ENCODE data around the gene CLEC2L.

CLEC2L gene

GRCh38 chr7:139482662-139483466, 40.6 kb upstream of the CLEC2L start:
- no peak for DNase-seq (ENCODE audit: extremely low read depth, low read depth)
- TF ChIP-seq CTCF (IDR thresholded peaks at IDR 0.05; ENCODE audit: low read depth, low read length, missing control alignments) = no peak
- H3K4me3 ChIP-seq (replicated peaks; ENCODE audit: low read depth, low read length) = peak overlapping the region; percentile 25; the same call in 1 of the 2 replicates

- DNase-seq (ENCODE audit: extremely low read depth, low read depth) = no peak
- no peak overlapping the region for H3K4me3 ChIP-seq (replicated peaks; ENCODE audit: low read depth, low read length)
- no peak for TF ChIP-seq CTCF (IDR thresholded peaks at IDR 0.05; ENCODE audit: low read depth, low read length, missing control alignments)
Measured at GRCh38 chr7:139487366-139488080, 36.0 kb upstream of the CLEC2L start.

- DNase-seq (ENCODE audit: extremely low read depth, low read depth) = no peak
- no peak overlapping the region for H3K4me3 ChIP-seq (replicated peaks; ENCODE audit: low read depth, low read length)
- no peak for TF ChIP-seq CTCF (IDR thresholded peaks at IDR 0.05; ENCODE audit: low read depth, low read length, missing control alignments)
Measured at GRCh38 chr7:139488810-139489209, 34.7 kb upstream of the CLEC2L start.

GRCh38 chr7:139490130-139490529, 33.4 kb upstream of the CLEC2L start:
- no peak for TF ChIP-seq CTCF (IDR thresholded peaks at IDR 0.05; ENCODE audit: low read depth, low read length, missing control alignments)
- no peak overlapping the region for H3K4me3 ChIP-seq (replicated peaks; ENCODE audit: low read depth, low read length)
- DNase-seq (ENCODE audit: extremely low read depth, low read depth) = no peak

- no peak for DNase-seq (ENCODE audit: extremely low read depth, low read depth)
- H3K4me3 ChIP-seq (replicated peaks; ENCODE audit: low read depth, low read length) = no peak overlapping the region
- TF ChIP-seq CTCF (IDR thresholded peaks at IDR 0.05; ENCODE audit: low read depth, low read length, missing control alignments) = no peak
Measured at GRCh38 chr7:139492293-139492692, 31.2 kb upstream of the CLEC2L start.

- no peak for DNase-seq (ENCODE audit: extremely low read depth, low read depth)
- H3K4me3 ChIP-seq (replicated peaks; ENCODE audit: low read depth, low read length) = no peak overlapping the region
- TF ChIP-seq CTCF (IDR thresholded peaks at IDR 0.05; ENCODE audit: low read depth, low read length, missing control alignments) = no peak
Measured at GRCh38 chr7:139494835-139495579, 28.5 kb upstream of the CLEC2L start.

All from HFF-Myc (cell line).